ENCODE data around the gene FAM124B. TPM values are rescaled to one million over a fixed set of nuclear protein-coding genes. Genes with fewer than 3 reads are reported as not detected.

The FAM124B gene
- total and polyA plus RNA-seq, 2 donors (not counting 1 experiment from before 2014, with no cell fraction given) = 0.13 to 0.34 TPM

GRCh38 chr2:224335991-224336390 is 65.9 kb downstream of the FAM124B start:
- no peaks in the 10 kb centered on the region for H3K79me2 ChIP-seq (ENCODE audit: control insufficient read depth, insufficient read depth, low read length)
- Mint-ChIP-seq H3K27ac (no peak overlapping the region), H3K9me3 (ENCODE audit: insufficient read depth) (no peaks in the 10 kb centered on the region), H3K4me3 (no peak overlapping the region), H3K4me1 (no peaks in the 10 kb centered on the region), H3K27me3 (peaks cover 31% of the 10 kb centered on the region)
- H3K9ac ChIP-seq (ENCODE audit: low read length) = no peak overlapping the region
- ChIA-PET CTCF (no interaction called here), POLR2A (no interaction called here)
- no CpG with 5 or more reads among the region's 1 CpG for WGBS (ENCODE audit: insufficient coverage)
- no peaks in the 10 kb centered on the region for H3K36me3 ChIP-seq (replicated peaks in 1 of 2; ENCODE audit: control extremely low read depth in 1 of 2, control insufficient read depth in 1 of 2, extremely low read depth in 1 of 2, insufficient read depth in 2 of 2, low read length in 1 of 2)
- no peak overlapping the region for H3K4me3 ChIP-seq (ENCODE audit: control extremely low read depth in 1 of 5, extremely low read depth in 1 of 5, insufficient read depth in 1 of 5, low read depth in 2 of 5, low read length in 4 of 5)
- H3K27me3 ChIP-seq (replicated peaks in 1 of 4; ENCODE audit: control extremely low read depth in 1 of 4, control insufficient read depth in 3 of 4, insufficient read depth in 4 of 4, low read length in 3 of 4) = peaks cover 0 to 4% (median 0%) of the 10 kb centered on the region in 4 experiments
- H3K9me3 ChIP-seq (ENCODE audit: control extremely low read depth in 1 of 3, control insufficient read depth in 2 of 3, insufficient read depth in 1 of 3, low read length in 2 of 3) = peaks cover 0 to 1% (median 0%) of the 10 kb centered on the region in 3 donors
- no peak for TF ChIP-seq CTCF (IDR thresholded peaks at IDR 0.05)
- no peak for TF ChIP-seq EZH2 (IDR thresholded peaks at IDR 0.05; ENCODE audit: borderline replicate concordance, insufficient read depth, low read depth, low read length, poor library complexity, severe bottlenecking)
- no peak overlapping the region for H2AFZ ChIP-seq (ENCODE audit: insufficient read depth, low read depth, low read length, poor library complexity, severe bottlenecking)
- intact Hi-C loops (cut with micrococcal nuclease) = no loop called here
- DNase-seq (no peak), ATAC-seq (ENCODE audit: low read depth) (no peak)
- no peaks in the 10 kb centered on the region for H4K20me1 ChIP-seq (ENCODE audit: control insufficient read depth, insufficient read depth, low read length, poor library complexity, severe bottlenecking)
- no peaks in the 10 kb centered on the region for H3K4me1 ChIP-seq (ENCODE audit: control insufficient read depth in 2 of 2, insufficient read depth in 2 of 2, low read length in 2 of 2)
- H3K4me2 ChIP-seq (replicated peaks; ENCODE audit: low read depth, low read length, poor library complexity, severe bottlenecking) = no peak overlapping the region
- no peak overlapping the region for H3K27ac ChIP-seq (ENCODE audit: low read length in 2 of 2)

- Histone ChIP-seq H3K9ac (ENCODE audit: low read length) (no peak overlapping the region), H3K4me2 (replicated peaks; ENCODE audit: low read depth, low read length, poor library complexity, severe bottlenecking) (no peak overlapping the region), H3K4me1 (ENCODE audit: control insufficient read depth in 2 of 2, insufficient read depth in 2 of 2, low read length in 2 of 2) (no peaks in the 10 kb centered on the region), H3K27me3 (replicated peaks in 1 of 4; ENCODE audit: control extremely low read depth in 1 of 4, control insufficient read depth in 3 of 4, insufficient read depth in 4 of 4, low read length in 3 of 4) (peaks cover 0 to 4% (median 0%) of the 10 kb centered on the region in 4 experiments), H3K27ac (ENCODE audit: low read length in 2 of 2) (no peak overlapping the region), H3K79me2 (ENCODE audit: control insufficient read depth, insufficient read depth, low read length) (no peaks in the 10 kb centered on the region), H2AFZ (ENCODE audit: insufficient read depth, low read depth, low read length, poor library complexity, severe bottlenecking) (no peak overlapping the region), H3K4me3 (ENCODE audit: control extremely low read depth in 1 of 5, extremely low read depth in 1 of 5, insufficient read depth in 1 of 5, low read depth in 2 of 5, low read length in 4 of 5) (no peak overlapping the region), H3K36me3 (replicated peaks in 1 of 2; ENCODE audit: control extremely low read depth in 1 of 2, control insufficient read depth in 1 of 2, extremely low read depth in 1 of 2, insufficient read depth in 2 of 2, low read length in 1 of 2) (no peaks in the 10 kb centered on the region), H4K20me1 (ENCODE audit: control insufficient read depth, insufficient read depth, low read length, poor library complexity, severe bottlenecking) (no peaks in the 10 kb centered on the region), H3K9me3 (ENCODE audit: control extremely low read depth in 1 of 3, control insufficient read depth in 2 of 3, insufficient read depth in 1 of 3, low read length in 2 of 3) (no peaks in the 10 kb centered on the region)
- Mint-ChIP-seq H3K27me3 (peaks cover 35% of the 10 kb centered on the region), H3K4me3 (no peak overlapping the region), H3K9me3 (ENCODE audit: insufficient read depth) (no peaks in the 10 kb centered on the region), H3K27ac (no peak overlapping the region), H3K4me1 (no peaks in the 10 kb centered on the region)
- TF ChIP-seq EZH2 (IDR thresholded peaks at IDR 0.05; ENCODE audit: borderline replicate concordance, insufficient read depth, low read depth, low read length, poor library complexity, severe bottlenecking) (no peak), CTCF (IDR thresholded peaks at IDR 0.05) (no peak)
- intact Hi-C loops (cut with micrococcal nuclease) = no loop called here
- ChIA-PET CTCF (no interaction called here), POLR2A (no interaction called here)
- no peak for DNase-seq
- WGBS (ENCODE audit: insufficient coverage) = 100% methylated on average over 1 of the region's 2 CpGs
- no peak for ATAC-seq (ENCODE audit: low read depth)
These were observed 67.2 kb downstream of the FAM124B start for GRCh38 chr2:224334726-224335125.

All from B cell (primary cell).